Measurements from ENCODE around the gene ZNF775. TPM values are rescaled to one million over a fixed set of nuclear protein-coding genes. Genes with fewer than 3 reads are reported as not detected.
A peak's percentile ranks its signal among the peaks of the same experiment; 100 is the strongest.

Gene ZNF775
- total RNA-seq, 1 donor from 2014 or later = 3.0 TPM

- Histone ChIP-seq H3K27ac (no peak overlapping the region), H3K36me3 (no peaks in the 10 kb centered on the region), H3K79me2 (ENCODE audit: low read depth) (peaks cover 21% of the 10 kb centered on the region), H3K4me1 (peaks cover 64% of the 10 kb centered on the region), H3K9ac (no peak overlapping the region), H3K27me3 (no peaks in the 10 kb centered on the region), H4K20me1 (ENCODE audit: low read depth) (peaks cover 29% of the 10 kb centered on the region), H3K4me2 (peak overlapping the region; percentile 29), H3F3A (ENCODE audit: low read depth) (peaks cover 34% of the 10 kb centered on the region), H3K9me3 (ENCODE audit: low read depth) (no peaks in the 10 kb centered on the region), H3K4me3 (no peak overlapping the region), H2AFZ (replicated peaks) (no peak overlapping the region)
- H3K9me3 Mint-ChIP-seq = no peaks in the 10 kb centered on the region
- no peak for DNase-seq (ENCODE audit: low spot score)
- peaks cover 2% of the 10 kb centered on the region for H3K27me3 Mint-ChIP-seq (ENCODE audit: insufficient read depth, low read depth)
- TF ChIP-seq EZH2 (IDR thresholded peaks at IDR 0.05) (no peak), CTCF (IDR thresholded peaks at IDR 0.05) (no peak), EZH2phosphoT487 (IDR thresholded peaks at IDR 0.05) (no peak)
- H3K4me1 Mint-ChIP-seq = peaks cover 75% of the 10 kb centered on the region
- peak overlapping the region; percentile 50 for H3K4me3 Mint-ChIP-seq
- H3K36me3 Mint-ChIP-seq = peaks cover 11% of the 10 kb centered on the region
- H3K27ac Mint-ChIP-seq = peak overlapping the region; percentile 67
Observed at GRCh38 chr7:150398965-150399320, 19.8 kb downstream of the ZNF775 start.

GRCh38 chr7:150399421-150400007 is 20.4 kb downstream of the ZNF775 start:
- Histone ChIP-seq H3K27ac (no peak overlapping the region), H3K4me1 (peaks cover 70% of the 10 kb centered on the region), H3K27me3 (no peaks in the 10 kb centered on the region), H3K36me3 (no peaks in the 10 kb centered on the region), H3K4me2 (peak overlapping the region; percentile 29), H3K4me3 (no peak overlapping the region), H3K9ac (no peak overlapping the region), H3K9me3 (ENCODE audit: low read depth) (no peaks in the 10 kb centered on the region), H2AFZ (replicated peaks) (no peak overlapping the region), H4K20me1 (ENCODE audit: low read depth) (peaks cover 25% of the 10 kb centered on the region), H3K79me2 (ENCODE audit: low read depth) (peaks cover 15% of the 10 kb centered on the region), H3F3A (ENCODE audit: low read depth) (peaks cover 40% of the 10 kb centered on the region)
- H3K36me3 Mint-ChIP-seq = peaks cover 11% of the 10 kb centered on the region
- H3K4me1 Mint-ChIP-seq = peaks cover 76% of the 10 kb centered on the region
- H3K9me3 Mint-ChIP-seq = no peaks in the 10 kb centered on the region
- H3K27ac Mint-ChIP-seq = peak overlapping the region; percentile 95
- TF ChIP-seq CTCF (IDR thresholded peaks at IDR 0.05) (no peak), EZH2 (IDR thresholded peaks at IDR 0.05) (no peak), EZH2phosphoT487 (IDR thresholded peaks at IDR 0.05) (no peak)
- peak overlapping the region; percentile 60 for H3K4me3 Mint-ChIP-seq
- no peak for DNase-seq (ENCODE audit: low spot score)
- H3K27me3 Mint-ChIP-seq (ENCODE audit: insufficient read depth, low read depth) = peaks cover 2% of the 10 kb centered on the region

- peaks cover 74% of the 10 kb centered on the region for H3K4me1 Mint-ChIP-seq
- H3K4me3 Mint-ChIP-seq = peak overlapping the region; percentile 60
- no peaks in the 10 kb centered on the region for H3K36me3 ChIP-seq
- H3K4me2 ChIP-seq = peak overlapping the region; percentile 29
- peaks cover 45% of the 10 kb centered on the region for H3F3A ChIP-seq (ENCODE audit: low read depth)
- H3K27ac ChIP-seq = no peak overlapping the region
- H3K36me3 Mint-ChIP-seq = peaks cover 10% of the 10 kb centered on the region
- peaks cover 2% of the 10 kb centered on the region for H3K27me3 Mint-ChIP-seq (ENCODE audit: insufficient read depth, low read depth)
- peaks cover 24% of the 10 kb centered on the region for H4K20me1 ChIP-seq (ENCODE audit: low read depth)
- no peak overlapping the region for H2AFZ ChIP-seq (replicated peaks)
- no peaks in the 10 kb centered on the region for H3K9me3 ChIP-seq (ENCODE audit: low read depth)
- no peak for DNase-seq (ENCODE audit: low spot score)
- peaks cover 68% of the 10 kb centered on the region for H3K4me1 ChIP-seq
- H3K79me2 ChIP-seq (ENCODE audit: low read depth) = peaks cover 8% of the 10 kb centered on the region
- no peaks in the 10 kb centered on the region for H3K27me3 ChIP-seq
- H3K9me3 Mint-ChIP-seq = no peaks in the 10 kb centered on the region
- no peak overlapping the region for H3K9ac ChIP-seq
- no peak overlapping the region for H3K4me3 ChIP-seq
- peak overlapping the region; percentile 95 for H3K27ac Mint-ChIP-seq
- TF ChIP-seq CTCF (IDR thresholded peaks at IDR 0.05) = no peak
- TF ChIP-seq EZH2 (IDR thresholded peaks at IDR 0.05) = no peak
- TF ChIP-seq EZH2phosphoT487 (IDR thresholded peaks at IDR 0.05) = no peak
Observed at GRCh38 chr7:150400008-150400787, 21.1 kb downstream of the ZNF775 start.
